Stimulated activated CD4-positive, alpha-beta T cell treated with anti-CD3 and anti-CD28 coated beads, Interleukin-12 subunit alpha, Interleukin-12 subunit beta, amount 100 ng/mL, for 4 hours (primary cell): ENCODE results near the gene CHCHD3.
A peak's percentile ranks its signal among the peaks of the same experiment; 100 is the strongest.

ENCODE experiments used
- DNase-seq: peaks from one replicate; pipeline ENCODE4 v3.0.0-alpha.2; 2020

CHCHD3 gene

DNA sequence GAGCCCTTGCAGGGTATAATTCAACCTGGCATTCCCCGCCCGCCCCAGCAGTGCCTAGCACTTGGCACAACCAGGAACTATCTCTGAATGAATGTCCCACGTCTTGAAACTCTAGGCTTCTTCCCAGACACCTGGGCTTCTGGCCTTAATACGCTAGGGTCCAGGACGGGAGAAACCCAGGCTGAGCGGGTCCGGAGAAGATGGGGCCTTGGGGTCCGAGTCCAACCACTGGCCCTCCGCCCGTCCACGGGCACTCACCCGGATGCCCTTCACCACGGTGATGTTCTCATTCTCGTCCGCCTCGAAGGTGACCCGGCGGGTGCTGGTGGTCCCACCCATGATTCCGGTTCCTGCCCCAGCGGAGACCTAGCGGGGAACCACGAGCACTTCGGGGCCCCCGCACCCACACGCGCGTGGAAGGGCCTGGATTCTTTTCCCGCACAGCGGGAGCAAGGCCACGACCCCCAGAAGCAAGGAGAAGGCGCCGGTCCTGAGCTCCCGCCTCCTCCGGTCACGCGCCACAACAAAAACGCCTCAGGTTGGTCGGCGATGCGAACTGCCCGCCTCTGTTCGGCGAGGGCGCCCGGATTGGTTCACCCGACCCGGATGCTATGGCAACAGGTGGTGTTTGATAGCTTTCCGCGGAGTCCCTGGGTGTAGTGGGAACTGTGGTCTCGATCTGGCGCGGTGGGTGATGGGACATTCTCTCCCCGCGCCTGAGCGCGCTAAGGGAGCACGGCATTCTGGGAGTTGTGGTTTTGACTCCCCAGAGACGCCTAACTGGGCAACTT, at the start of gene CHCHD3:
Gene CHCHD3, minus strand, starts transcription at position 492 of the 791 bp plus-strand sequence. Its CDS starts 153 bp downstream, at position 339.
- peak; percentile 92 for DNase-seq

DNA sequence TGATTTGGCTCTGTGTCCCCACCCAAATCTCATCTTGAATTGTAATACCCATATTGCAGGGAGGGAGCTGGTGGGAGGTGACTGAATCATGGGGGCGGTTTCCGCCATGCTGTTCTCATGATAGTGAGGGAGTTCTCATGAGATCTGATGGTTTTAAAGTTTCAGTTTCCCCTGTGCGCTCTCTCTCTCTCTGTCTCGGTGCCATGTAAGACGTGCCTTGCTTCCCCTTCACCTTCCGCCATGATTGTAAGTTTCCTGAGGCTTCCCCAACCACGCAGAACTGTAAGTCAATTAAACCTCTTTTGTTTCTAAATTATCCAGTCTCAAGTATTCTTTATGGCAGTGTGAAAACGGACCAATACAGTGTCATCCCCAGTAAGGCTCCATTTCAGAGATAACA, 48.3 kb upstream of the CHCHD3 start:
- no peak for DNase-seq

DNA sequence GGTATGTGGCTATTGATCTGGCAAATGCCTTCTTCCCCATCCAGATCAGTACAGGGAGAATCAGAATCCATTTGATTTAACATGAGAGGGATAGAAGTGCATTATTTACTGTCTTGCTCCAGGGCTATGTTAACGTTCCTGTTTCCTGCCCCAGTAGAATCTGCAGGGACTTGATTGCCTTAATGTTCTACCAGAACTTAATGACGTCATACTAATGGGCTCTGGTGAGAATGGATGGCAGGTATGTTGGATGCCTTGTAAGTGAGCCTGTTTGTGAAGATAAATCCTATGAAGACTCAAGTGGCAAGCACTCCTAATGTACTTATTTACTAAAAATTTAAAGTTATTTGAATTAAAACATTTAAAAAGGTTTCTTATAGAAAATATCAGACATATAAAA, 44.5 kb upstream of the CHCHD3 start:
- no peak for DNase-seq

DNA sequence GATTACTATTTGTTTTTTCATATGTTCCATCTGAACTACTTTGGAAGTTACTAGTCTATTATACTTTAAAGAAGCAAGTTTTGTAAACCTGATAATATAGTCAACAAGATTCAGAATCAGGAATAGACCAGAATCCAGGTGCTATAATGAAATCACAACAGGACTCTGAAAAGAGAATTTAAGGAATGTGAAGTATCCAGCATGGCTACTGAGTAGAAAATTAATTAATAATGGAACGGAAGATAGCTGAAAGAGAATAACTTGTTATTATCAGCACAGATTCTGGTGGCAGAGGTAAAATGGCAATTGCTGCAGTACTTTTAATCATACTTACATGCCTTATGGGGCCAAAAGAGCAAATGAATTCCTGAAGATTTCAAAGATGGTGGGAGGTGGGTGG, 43.1 kb upstream of the CHCHD3 start:
- DNase-seq, result no peak

DNA sequence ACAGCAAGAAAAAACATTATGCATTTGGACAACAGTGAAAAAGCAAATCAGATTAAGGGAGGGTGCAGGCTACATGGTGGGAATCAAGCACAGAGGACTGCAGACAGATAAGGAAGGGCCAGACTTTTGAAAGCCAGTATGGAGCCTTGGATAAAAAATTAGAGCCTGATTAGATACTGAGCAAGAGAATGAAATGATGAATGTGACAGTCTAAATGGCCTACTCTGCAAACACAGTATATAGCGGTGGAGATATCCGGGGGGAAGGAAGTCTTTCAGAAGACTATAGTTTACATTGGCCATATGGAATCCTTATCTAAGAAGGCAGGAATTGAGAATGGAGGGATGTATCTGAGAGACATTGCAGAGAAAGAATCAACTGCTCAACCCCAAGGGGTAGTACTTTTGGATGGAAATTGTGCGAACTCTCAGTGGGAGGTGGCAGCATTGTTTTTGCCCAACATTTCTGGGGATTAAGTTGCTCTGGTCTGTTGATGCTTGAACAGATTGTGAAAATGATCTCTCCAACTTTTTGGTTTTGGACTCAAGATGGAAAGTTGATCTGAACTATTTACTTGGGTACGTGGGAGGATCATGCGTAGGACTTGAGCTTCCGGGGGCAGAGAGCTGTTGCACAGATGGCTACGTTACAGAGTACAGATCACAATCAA, 39.4 kb upstream of the CHCHD3 start:
- DNase-seq, result no peak

DNA sequence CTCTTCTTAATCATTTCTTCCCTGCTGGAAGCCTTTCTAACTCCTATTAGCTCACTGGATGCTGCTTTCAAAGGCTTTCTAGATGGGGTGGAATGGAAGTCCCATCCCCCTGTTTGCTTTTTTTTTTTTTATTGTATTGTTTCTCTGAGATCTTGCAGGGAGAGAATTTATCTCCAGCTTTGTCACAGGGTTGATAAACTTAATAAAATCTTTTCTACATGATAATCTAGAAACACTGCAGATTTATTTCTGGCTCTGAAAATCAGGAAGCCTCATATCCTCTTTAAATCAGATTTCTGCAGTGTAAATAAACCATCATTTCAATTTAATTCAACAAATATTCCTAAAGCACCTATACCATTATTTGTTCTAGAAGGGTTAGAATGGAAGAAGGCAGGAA, 37.2 kb upstream of the CHCHD3 start:
- DNase-seq, result no peak

DNA sequence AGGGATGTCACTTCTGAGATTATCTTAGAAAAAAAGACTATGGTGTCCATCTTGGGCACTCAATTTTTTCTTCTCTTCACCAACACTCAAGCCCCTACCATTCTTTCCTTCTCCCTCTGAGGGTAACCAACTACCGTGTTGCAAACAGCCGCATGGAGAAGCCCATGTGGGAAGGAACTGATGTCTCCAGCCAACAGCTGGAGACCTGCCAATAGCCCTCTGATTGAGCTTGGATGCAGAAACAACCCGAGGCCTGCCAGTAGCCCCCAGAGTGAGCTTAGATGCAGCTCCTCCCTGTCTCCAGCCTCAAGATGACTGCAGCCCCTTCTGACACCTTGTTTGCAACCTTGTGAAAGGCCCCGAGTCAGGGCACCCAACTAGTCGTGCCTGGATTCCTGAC, 36.4 kb upstream of the CHCHD3 start:
- DNase-seq, result no peak

DNA sequence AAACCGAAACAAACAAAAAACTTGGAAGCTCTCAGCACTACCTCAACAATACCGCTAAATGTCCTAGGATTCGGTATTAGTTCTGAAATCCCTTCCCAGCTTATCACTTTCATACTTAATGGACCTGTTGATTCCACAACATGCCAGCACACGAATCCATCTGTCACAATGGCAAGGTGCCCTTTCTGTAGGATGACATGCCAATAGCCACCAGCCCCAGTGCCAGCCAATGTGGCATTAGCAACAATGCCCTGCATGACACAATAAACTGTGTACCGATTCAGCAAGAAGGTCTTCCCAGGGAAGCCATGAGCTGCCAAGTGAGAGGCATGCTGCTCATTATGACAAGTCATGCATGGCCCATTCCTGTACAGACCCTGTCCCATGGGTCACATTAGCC, 35.6 kb upstream of the CHCHD3 start:
- no peak for DNase-seq

DNA sequence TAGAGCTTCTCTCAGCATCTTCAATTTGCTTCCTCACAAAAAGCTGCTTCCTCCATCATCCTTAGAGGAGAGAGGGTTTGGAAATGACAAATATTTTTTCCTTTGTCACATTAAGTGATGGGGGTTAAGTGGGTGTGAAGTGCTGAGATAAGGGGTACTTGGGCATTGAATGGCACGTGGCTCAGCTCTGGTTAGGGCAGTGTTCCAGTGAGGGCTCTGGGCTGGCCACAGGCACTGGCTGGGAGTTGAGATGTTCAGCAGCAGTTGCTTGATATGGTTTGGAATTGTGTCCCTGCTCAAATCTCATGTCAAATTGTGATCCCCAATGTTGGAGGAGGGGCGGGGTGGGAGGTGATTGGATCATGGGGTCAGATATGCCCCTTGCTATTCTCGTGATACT, 33.7 kb upstream of the CHCHD3 start:
- no peak for DNase-seq

DNA sequence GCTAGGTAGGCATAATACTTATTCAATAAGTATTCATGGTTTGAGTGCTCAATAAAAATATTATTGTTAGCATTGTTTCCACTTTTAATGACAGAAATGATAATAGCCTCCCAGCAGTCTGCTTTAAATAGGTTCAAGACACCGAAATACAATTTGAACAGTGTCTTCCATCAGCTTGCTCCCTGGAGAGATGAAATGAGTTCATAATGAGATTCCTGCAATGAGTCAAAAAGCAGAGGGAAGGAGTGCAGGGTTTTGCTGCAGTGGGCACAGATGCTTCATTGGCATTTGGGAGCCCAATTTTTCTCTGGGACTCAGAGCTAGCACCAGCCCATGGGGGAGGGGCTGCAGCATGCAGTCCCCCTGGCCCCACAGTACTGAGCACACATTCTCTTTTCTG, 32.6 kb upstream of the CHCHD3 start:
- no peak for DNase-seq

DNA sequence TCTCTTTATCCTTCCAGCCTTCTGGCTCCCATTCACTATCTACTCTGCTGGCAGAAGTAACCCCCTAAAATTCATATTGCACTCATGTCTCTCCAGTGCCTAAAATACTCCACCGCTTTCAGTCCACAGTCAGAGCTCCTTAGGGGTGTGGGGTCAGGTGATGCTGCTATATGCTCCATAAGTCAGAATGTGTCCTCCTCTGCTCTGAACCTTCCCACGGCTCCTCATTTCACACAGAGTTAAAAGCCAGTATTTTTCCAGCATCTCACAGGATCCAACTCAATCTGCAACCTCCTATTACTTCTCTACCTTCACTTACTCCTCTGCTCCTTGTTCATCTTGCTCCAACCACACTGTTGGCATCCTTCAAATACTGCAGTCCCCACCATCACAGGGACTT, 31.1 kb upstream of the CHCHD3 start:
- no peak for DNase-seq

DNA sequence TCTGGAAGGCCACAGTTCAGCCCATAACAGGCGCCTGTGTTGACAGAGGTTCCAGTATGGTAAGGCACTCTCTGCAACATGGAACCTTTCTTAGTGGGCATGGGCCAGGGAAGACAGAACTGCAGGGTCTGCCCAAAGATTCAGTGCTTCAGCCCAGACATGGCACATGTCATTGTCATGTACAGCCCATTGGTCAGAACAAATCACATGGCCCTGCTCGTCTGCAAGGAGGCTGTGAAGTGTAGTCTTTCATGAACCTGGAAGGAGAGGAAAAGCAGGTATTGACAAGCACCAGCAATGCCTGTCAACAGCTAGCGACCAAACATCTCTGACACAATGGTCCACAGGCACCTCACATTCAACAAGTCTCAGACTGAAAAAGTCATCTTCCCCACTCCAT, 30.4 kb upstream of the CHCHD3 start:
- DNase-seq, result no peak

DNA sequence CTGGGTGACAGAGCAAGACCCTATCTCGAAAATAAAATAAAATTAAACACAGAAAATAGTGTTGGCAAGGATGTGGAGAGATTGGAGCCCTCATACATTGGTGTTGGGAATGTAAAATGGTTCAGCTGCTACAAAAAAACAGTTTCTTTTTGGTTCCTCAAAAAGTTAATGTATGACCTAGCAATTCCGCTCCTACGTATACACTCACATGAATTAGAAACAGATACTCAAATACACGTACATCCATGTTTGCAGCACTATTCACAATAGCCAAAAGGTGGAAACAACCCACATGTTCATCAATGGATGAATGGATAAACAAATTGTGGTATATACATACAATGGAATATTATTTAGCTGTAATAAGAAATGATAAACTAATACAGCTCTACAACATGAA, 28.4 kb upstream of the CHCHD3 start:
- no peak for DNase-seq

DNA sequence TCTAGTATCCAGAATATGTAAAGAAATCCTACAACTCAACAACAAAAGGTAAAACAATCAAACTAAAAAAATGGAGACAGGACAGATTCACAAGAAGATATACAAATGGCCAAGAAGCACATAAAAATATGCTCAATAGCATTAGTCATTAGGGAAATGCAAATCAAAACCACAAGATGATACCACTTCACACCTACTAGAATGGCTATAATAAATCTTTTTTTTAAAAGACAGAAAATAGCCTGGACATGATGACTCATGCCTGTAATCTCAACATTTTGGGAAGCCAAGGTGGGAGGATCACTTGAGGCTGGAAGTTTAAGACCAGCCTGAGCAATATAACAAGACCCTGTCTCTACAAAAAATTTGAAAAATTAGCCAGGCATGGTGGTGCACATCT, 27.9 kb upstream of the CHCHD3 start:
- no peak for DNase-seq

DNA sequence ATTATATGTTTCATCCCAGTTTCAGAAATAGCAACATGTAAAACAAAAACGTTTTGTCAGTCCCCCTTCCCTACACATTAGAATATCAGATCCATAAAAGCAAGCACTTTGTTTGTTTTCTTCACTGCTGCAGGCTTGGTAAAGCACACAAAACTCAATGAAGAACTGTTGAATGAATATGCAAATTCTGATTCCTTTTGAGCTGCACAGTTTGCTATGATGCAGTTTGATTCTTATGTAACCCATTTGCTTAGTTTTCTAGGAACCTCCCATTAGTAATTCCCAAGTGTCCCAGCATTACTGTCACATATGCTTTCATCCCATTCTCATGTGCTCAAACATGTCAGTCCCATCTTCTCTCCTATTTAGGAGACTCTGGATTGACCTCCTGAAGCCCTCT, 26.1 kb upstream of the CHCHD3 start:
- no peak for DNase-seq

DNA sequence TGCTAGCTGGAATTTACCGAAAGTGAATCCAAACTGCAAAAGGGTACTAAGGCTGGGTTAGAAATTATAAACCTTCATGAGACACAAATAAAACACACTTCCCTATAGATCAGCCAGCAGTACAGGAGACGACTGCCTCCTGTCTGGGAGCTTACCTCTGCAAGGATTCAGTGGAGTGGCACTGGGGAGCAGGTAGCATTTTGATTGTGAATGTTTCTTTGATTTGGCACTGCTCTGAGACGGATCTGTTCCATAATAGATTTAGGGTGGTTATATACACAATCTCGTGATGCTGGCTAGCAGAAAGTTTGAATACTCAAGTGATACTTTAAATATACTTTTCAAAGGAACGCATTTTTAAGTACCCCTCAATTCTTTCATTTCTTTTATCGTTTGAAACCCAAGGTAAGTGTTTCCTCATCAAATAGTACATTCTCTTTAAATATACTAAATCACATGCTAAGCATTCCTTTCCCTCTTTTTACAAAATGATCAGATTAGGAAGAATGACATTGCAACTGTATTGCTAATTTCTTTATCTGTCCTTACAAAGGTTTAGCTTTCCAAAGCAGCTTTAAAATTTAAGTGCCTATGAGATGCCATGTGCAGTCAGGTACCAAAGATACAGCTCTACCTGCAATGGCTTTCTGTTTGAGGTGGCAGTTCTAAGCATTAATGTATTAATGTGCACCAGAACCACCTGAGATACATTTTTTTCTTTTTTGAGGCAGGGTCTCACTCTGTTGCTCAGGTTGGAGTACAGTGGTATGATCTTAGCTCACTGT, 20.6 kb upstream of the CHCHD3 start:
- no peak for DNase-seq

DNA sequence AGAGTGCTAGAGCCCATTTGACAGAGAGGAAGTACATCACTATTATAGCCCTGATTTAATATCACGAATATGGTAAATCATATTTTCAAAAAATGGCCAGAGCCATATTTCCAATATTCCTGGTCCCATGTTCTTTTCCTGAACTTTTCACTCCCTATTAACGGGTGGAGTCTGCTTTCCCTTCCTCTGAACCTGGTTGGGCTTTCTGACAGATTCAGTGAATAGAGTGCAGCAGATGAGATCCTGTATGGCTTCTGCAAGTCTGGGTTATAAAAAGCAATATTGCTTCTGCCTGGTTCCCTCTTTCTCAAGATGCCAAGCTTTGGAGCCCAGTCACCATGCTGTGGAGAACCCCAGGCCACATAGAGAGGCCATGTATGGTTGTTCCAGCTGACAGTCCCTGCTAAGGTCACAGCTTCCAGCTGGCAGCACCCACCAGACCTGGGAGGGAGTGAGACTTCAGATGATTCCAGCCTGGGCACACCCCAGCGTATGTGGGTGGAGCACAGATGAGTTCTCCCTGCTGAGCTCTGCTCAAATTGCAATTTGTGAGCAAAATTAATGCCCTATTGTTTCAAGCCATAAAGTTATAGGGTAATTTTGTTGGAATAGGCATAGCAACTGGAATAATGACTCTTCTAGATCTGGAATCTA, 17.9 kb upstream of the CHCHD3 start:
- no peak for DNase-seq

DNA sequence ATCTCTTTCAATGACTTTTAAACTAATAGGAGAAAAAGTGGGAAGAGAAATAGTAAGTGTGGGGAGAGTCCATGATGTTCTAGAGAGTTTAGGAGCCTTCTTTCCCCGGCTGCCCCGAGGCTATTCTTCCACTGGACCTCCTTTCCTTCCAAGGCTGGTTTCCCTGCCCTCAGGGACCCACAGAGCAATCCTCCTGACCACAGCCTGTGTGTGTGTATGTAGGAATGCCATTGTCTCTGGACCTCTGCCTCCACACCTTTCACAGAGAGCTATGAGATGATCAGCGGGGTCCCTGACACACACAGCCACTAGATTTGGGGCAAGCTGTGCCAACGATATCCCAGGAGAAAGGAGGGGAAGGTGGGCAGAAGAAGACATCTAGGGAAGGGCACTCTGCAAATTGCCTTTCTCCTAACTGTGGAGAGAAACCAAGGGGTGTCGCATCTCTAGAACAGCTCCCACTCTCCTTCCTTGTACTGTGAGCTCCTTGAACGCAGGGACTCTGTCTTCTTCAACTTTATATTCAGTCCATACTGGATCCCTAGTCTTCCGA, 13.3 kb upstream of the CHCHD3 start:
- DNase-seq, result no peak

DNA sequence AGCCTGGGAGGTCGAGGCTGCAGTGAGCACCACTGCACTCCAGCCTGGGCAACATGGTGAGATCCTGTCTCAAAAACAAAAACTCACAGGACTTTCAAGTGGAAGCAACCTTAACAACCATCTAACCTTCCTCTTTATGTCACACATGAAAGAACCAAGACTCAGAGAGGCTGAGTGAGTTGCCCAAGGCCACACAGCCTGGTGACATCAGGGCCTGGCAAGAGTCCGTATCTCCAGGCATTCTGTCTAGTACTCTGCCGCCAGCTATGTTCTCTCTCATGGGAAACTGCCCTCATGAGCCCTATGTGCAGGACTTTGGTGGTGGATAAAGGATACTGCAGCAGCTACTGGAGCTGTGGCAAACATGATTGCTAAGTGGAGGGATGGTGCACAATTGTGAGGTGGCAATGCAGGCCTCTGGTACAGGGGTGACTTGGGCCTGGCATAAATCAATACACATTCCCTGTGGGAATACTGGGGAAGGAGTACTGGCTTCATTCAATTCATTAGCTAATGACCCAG, 10.1 kb upstream of the CHCHD3 start:
- DNase-seq, result no peak

DNA sequence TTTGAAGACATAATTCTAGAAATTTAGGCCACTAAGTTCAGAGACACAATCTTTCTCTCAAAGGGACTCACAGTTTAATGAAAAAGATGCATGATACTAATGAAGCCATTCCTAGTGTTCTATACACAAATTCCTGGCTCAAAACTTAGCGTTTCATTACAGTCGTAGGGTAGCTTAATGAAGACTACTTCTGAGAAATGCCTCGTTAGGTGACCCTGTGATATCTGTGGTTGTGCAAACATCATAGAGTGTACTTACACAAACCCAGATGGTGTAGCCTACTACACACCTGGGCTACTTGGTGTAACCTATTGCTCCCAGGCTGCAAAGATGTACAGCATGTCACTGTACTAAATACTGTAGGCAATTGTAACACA, 488 bp upstream of the CHCHD3 start:
- DNase-seq, result no peak

DNA sequence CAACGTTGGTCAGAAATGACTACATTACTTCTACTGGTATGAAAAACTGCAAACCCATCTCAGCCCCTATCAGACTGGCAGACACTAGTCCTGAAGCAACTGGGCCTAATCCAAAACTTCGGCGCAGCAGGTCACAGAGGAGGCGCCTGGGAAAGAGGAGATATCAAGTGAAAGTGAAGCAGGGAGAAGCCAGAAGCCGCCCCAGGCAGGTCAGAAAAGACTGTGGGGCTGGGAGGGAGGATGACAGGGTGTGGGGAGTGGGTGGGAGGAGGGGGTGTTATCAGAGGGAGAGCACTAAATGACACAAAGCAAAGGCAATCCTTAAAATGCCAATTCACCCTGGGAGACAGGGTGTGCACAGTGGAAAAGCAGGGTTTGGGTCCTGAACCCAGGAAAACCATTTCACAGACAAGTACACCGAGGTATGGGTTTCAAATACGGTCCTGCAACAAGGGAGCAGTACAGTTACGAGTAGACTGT, 731 bp downstream of the CHCHD3 start:
- no peak for DNase-seq

DNA sequence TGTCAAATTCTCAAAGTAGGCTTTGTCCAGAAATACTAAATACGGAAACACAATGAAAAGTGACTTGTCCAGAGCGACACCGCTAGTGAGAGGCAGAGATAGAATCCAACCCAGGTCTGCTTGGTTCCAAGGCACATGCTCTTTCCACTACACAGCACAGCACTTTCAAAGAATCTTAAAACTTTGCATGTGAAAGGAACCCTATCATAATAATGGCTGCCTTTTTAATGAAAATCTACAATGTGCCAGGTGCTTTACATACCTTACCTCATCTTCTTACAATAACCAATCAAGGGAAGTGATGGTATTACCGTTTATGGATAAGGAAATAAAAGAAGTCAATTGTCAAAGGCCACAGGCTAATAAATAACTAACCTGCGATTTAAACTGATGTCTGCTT, 2.6 kb downstream of the CHCHD3 start:
- no peak for DNase-seq

DNA sequence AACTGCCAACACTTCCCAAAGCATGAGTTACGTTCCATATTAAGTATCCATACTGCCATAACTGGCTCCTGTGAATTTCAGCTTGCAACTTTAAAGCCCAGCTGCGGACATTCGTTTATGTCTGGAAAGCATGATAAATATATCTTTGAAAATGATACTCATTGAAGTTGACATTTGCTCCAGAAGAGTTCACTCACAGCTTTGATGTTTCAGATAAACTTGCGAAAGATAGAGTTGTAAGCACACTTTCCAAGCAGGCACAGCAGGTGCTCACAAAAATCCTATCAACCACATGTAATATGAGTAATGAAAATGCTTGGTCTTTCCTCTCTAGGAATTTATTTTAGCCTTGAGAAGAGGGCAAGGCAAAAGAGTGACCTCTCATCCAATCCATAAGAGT, 4.5 kb downstream of the CHCHD3 start:
- DNase-seq, result no peak
